Endothelial cell of umbilical vein (primary cell): ENCODE measurements around the gene ANKRD28. TPM values are rescaled to one million over a fixed set of nuclear protein-coding genes. Genes with fewer than 3 reads are reported as not detected.
A peak's percentile ranks its signal among the peaks of the same experiment; 100 is the strongest.

Experiments
- BruUV-seq: library from RNA; stranded (reverse); fragments of 400-500 nt; replicated peaks from 2 replicates; lab custom pipeline; 2021; lab: Mats Ljungman, UMichigan
- CTCF ChIA-PET: fragments of 300-600, 350-600 bp; sonication (Branson Sonifier 250); formaldehyde crosslinking; loops from one replicate; lab custom pipeline; 2021; ENCODE audit warnings: antibody characterized with exemption, inconsistent platforms; lab: Charles Lee
- POLR2A ChIA-PET: fragments of 300-600, 350-600 bp; sonication (Branson Sonifier 250); formaldehyde crosslinking; loops from one replicate; lab custom pipeline; 2021; ENCODE audit warnings: antibody characterized with exemption, inconsistent platforms; lab: Charles Lee
- DNase-seq: peaks from one replicate; pipeline ENCODE4 v3.0.0-alpha.2; 2011; ENCODE audit warnings: low read depth, low spot score
- FAIRE-seq: peaks from 2 replicates; lab custom pipeline; 2011; peaks lifted over from hg19 to GRCh38; lab: Jason Lieb, UNC
- H2AFZ ChIP-seq: 2 replicates; pipeline ENCODE4 v1.6.0; 2012; ENCODE audit warnings: low read depth, low read length, control low read depth, inconsistent platforms
- H3K27ac ChIP-seq: 2 replicates; pipeline ENCODE4 v1.5.1; 2011; ENCODE audit warnings: low read depth, mild to moderate bottlenecking, control low read depth, low read length, moderate library complexity; ENCODE audit not compliant: insufficient read depth
- H3K27me3 ChIP-seq, 2 experiments: 2 replicates each; pipeline versions ENCODE4 v1.6.0 to v1.6.1; 2011; ENCODE audit warnings: low read length in 2 of 2, mixed read lengths in 1 of 2; ENCODE audit not compliant: control insufficient read depth in 2 of 2, insufficient read depth in 2 of 2
- H3K36me3 ChIP-seq, 2 experiments: 2 replicates in 1 of 2; 3 replicates in 1 of 2; pipeline ENCODE4 v1.5.1; 2011; ENCODE audit warnings: low read length in 2 of 2, mild to moderate bottlenecking in 1 of 2, moderate library complexity in 1 of 2; ENCODE audit not compliant: control insufficient read depth in 2 of 2, insufficient read depth in 2 of 2; ENCODE audit errors: extremely low read depth in 1 of 2
- H3K4me1 ChIP-seq: 3 replicates; pipeline ENCODE4 v1.5.1; 2011; ENCODE audit warnings: mild to moderate bottlenecking, low read length; ENCODE audit not compliant: control insufficient read depth, insufficient read depth; ENCODE audit errors: extremely low read depth
- H3K4me2 ChIP-seq: 2 replicates; pipeline ENCODE4 v1.6.1; 2011; ENCODE audit warnings: low read length, control low read depth, mixed read lengths; ENCODE audit not compliant: insufficient read depth
- H3K4me3 ChIP-seq, 3 experiments: fragments of 200-600 bp in 1 of 3; sonication (generic), shearing (Covaris generic) in 1 of 3; replicated peaks in 1 of 3; 2 replicates each; pipeline ENCODE4 v1.5.1; 2011 to 2016; ENCODE audit warnings: control low read depth in 3 of 3, low read length in 3 of 3, mild to moderate bottlenecking in 2 of 3, inconsistent platforms in 1 of 3, low read depth in 1 of 3, moderate library complexity in 1 of 3; ENCODE audit not compliant: insufficient read depth in 1 of 3
- H3K79me2 ChIP-seq: 2 replicates; pipeline ENCODE4 v1.6.0; 2012; ENCODE audit warnings: low read length, inconsistent platforms; ENCODE audit not compliant: control insufficient read depth, insufficient read depth
- H3K9ac ChIP-seq: replicated peaks from 2 replicates; pipeline ENCODE3; 2011; ENCODE audit warnings: low read length, control low read depth; ENCODE audit not compliant: insufficient read depth; ENCODE audit errors: extremely low read depth
- H3K9me1 ChIP-seq: replicated peaks from 3 replicates; pipeline ENCODE4 v1.6.0; 2011; ENCODE audit warnings: mild to moderate bottlenecking, low read length; ENCODE audit not compliant: control insufficient read depth, insufficient read depth; ENCODE audit errors: extremely low read depth
- H3K9me3 ChIP-seq: replicated peaks from 2 replicates; pipeline ENCODE4 v1.5.1; 2012; ENCODE audit warnings: low read length, inconsistent platforms; ENCODE audit not compliant: control insufficient read depth, insufficient read depth
- H4K20me1 ChIP-seq: replicated peaks from 2 replicates; pipeline ENCODE3; 2011; ENCODE audit warnings: mild to moderate bottlenecking, low read length; ENCODE audit not compliant: control insufficient read depth, insufficient read depth; ENCODE audit errors: extremely low read depth
- CTCF ChIP-seq, 2 donors: IDR thresholded peaks; 1 replicate in 1 of 2; 2 replicates in 1 of 2; pipeline ENCODE4 v1.5.1; 2011; ENCODE audit warnings: low read length in 2 of 2, mild to moderate bottlenecking in 2 of 2, moderate library complexity in 2 of 2, control low read depth in 1 of 2, inconsistent platforms in 1 of 2, low read depth in 1 of 2; ENCODE audit not compliant: insufficient read depth in 1 of 2; ENCODE audit errors: extremely low read depth in 1 of 2
- EZH2 ChIP-seq: IDR thresholded peaks from 2 replicates; pipeline ENCODE4 v1.6.1; 2012; ENCODE audit warnings: borderline replicate concordance, low read depth, mild to moderate bottlenecking, moderate library complexity, low read length, inconsistent platforms; ENCODE audit not compliant: severe bottlenecking
- FOS ChIP-seq: IDR thresholded peaks from 2 replicates; pipeline ENCODE4 v1.6.1; 2011; ENCODE audit warnings: mild to moderate bottlenecking, low read length, moderate library complexity, borderline replicate concordance; ENCODE audit not compliant: insufficient read depth
- GATA2 ChIP-seq: IDR thresholded peaks from 2 replicates; pipeline ENCODE4 v1.7.0; 2011; ENCODE audit warnings: low read depth, mild to moderate bottlenecking, moderate library complexity, mixed read lengths, low read length; ENCODE audit not compliant: insufficient read length, insufficient read depth
- JUN ChIP-seq: IDR thresholded peaks from 2 replicates; pipeline ENCODE4 v1.6.1; 2011; ENCODE audit warnings: borderline replicate concordance, low read depth; ENCODE audit not compliant: insufficient read length, insufficient read depth
- MAX ChIP-seq: IDR thresholded peaks from 2 replicates; pipeline ENCODE4 v1.6.1; 2011; ENCODE audit not compliant: insufficient read depth, insufficient read length
- MYC ChIP-seq: IDR thresholded peaks from one replicate; pipeline ENCODE4 v1.6.1; 2011; ENCODE audit warnings: mild to moderate bottlenecking, low read depth, low read length
- POLR2A ChIP-seq: IDR thresholded peaks from 2 replicates; pipeline ENCODE4 v1.6.1; 2012; ENCODE audit warnings: low read depth, mild to moderate bottlenecking, control low read depth, low read length
- POLR2AphosphoS5 ChIP-seq: IDR thresholded peaks from 2 replicates; pipeline ENCODE4 v1.6.1; 2012; ENCODE audit warnings: low read depth, mild to moderate bottlenecking, control low read depth, low read length, moderate library complexity; ENCODE audit not compliant: insufficient read depth
- dilution Hi-C: fragments of 300-500 bp; cut with MboI; formaldehyde crosslinking; loops from one replicate; pipeline ENCODE4 v1.15.0; 2019; ENCODE audit warnings: low sequenced_read_pairs; ENCODE audit not compliant: extremely low pct_ligation_motif_present
- intact Hi-C: fragments of 100-400 bp; cut with micrococcal nuclease; formaldehyde crosslinking; loops from one replicate; pipeline ENCODE4 v1.10.0; 2022
- polyA plus RNA-seq, 4 experiments: library from polyadenylated mRNA; depleted of rRNA in 3 of 4; stranded (reverse) in 3 of 4; unstranded in 1 of 4; fragments of >200 nt; gene quantifications; 2 replicates each; pipeline versions ENCODE4 v1.2.1 to v1.2.3, GENCODE V29; 2011 to 2012; ENCODE audit warnings: missing spikeins in 1 of 4
- total RNA-seq: library from RNA; stranded (reverse); gene quantifications from 2 replicates; pipeline ENCODE4 v1.2.3, GENCODE V29; 2021

The ANKRD28 gene
- total and polyA plus RNA-seq, 2 donors (not counting 3 experiments of a cell fraction or from before 2014, with no cell fraction given), result 36.7 to 97.3 TPM

GRCh38 chr3:15798533-15799245 is 910 bp upstream of the ANKRD28 start:
- Histone ChIP-seq H3K9me3 (no peaks in the 10 kb centered on the region), H3K27ac (peak overlapping the region; percentile 96), H4K20me1 (no peaks in the 10 kb centered on the region), H3K4me3 (peak overlapping the region in 2 of 3 experiments; percentile 8 to 100), H3K36me3 (peaks cover 0 to 3% of the 10 kb centered on the region in 2 experiments), H3K9ac (peak overlapping the region; percentile 98), H3K79me2 (peaks cover 42% of the 10 kb centered on the region), H2AFZ (no peak overlapping the region), H3K9me1 (no peaks in the 10 kb centered on the region), H3K4me1 (peaks cover 18% of the 10 kb centered on the region), H3K27me3 (no peaks in the 10 kb centered on the region), H3K4me2 (peak overlapping the region; percentile 95)
- no peak for FAIRE-seq
- DNase-seq, result peak; percentile 20
- POLR2A ChIA-PET, result no interaction called here
- dilution Hi-C loops (no loop called here), intact Hi-C loops (loop anchor here (1.0 to 5.0 kb wide), 2 partner anchors 106 to 197 kb away; partner anchors contain the start of genes BTD and HACL1)
- no peak for TF ChIP-seq MAX
- TF ChIP-seq POLR2A, result no peak
- TF ChIP-seq GATA2, result no peak
- TF ChIP-seq FOS, result no peak
- no peak for TF ChIP-seq POLR2AphosphoS5
- TF ChIP-seq JUN, result no peak
- TF ChIP-seq MYC, result no peak
- TF ChIP-seq EZH2, result no peak
- TF ChIP-seq CTCF (IDR thresholded peaks at IDR 0.05; ENCODE audit: extremely low read depth in 1 of 2, insufficient read depth in 1 of 2, low read depth in 1 of 2, low read length in 2 of 2), result no peak
- BruUV-seq, result no TSS peak
- CTCF ChIA-PET, result interaction anchor here (0.6 to 4.1 kb wide), 5 partner anchors 10 to 168 kb away, joined by 3 to 33 read pairs (median 4); no protein-coding TSS in a partner anchor
